ENCODE results near the gene SEMA3A. TPM values are rescaled to one million over a fixed set of nuclear protein-coding genes. Genes with fewer than 3 reads are reported as not detected.
"Not testable (repeated sequence)": the region's sequence is repeated elsewhere in the genome, so short reads cannot be mapped to it uniquely, and the experiment has no call there.

SEMA3A gene
- total RNA-seq, 1 donor from 2014 or later: 2.2 TPM

- DNase-seq (no peak), ATAC-seq (ENCODE audit: poor library complexity) (no peak)
- intact Hi-C loops (cut with DNase I): no loop called here
Measured at GRCh38 chr7:84091318-84091717, 103.3 kb downstream of the SEMA3A start.

GRCh38 chr7:84088802-84089201 lies 105.8 kb downstream of the SEMA3A start:
- intact Hi-C loops (cut with DNase I): no loop called here
- ATAC-seq (ENCODE audit: poor library complexity) (no peak), DNase-seq (no peak)

DNA sequence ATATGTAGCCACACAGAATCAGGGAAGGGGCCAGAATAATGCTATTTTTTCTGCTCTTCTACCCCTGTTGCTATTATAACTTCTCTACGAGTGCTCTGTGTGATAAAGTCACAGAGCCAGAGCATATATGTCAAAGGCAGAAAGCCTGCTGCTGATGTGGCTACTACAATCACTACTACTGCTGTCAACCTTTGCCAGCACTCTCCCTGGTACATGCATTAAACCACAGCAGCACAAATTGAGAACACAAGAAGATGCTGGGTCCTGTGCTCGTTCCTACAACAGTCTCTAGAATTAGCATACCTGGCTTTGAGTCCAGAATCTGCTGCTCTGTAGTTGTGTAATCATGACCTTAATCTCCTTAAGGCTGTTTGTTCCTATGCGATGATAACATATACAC lies 108.6 kb downstream of the SEMA3A start:
- intact Hi-C loops (cut with DNase I): no loop called here
- ATAC-seq (ENCODE audit: poor library complexity): no peak
- DNase-seq: no peak

GRCh38 chr7:84085147-84085546 lies 109.4 kb downstream of the SEMA3A start:
- intact Hi-C loops (cut with DNase I): no loop called here

GRCh38 chr7:84083846-84084245 lies 110.7 kb downstream of the SEMA3A start:
- DNase-seq: no peak
- intact Hi-C loops (cut with DNase I): no loop called here
- ATAC-seq (ENCODE audit: poor library complexity): no peak

More at GRCh38 chr7:84085147-84085546, 109.4 kb downstream of the SEMA3A start:
- no peak for DNase-seq
- no peak for ATAC-seq (ENCODE audit: poor library complexity)

GRCh38 chr7:84081973-84082522 lies 112.5 kb downstream of the SEMA3A start:
- ATAC-seq (ENCODE audit: poor library complexity) (no peak), DNase-seq (no peak)
- intact Hi-C loops (cut with DNase I): no loop called here

DNA sequence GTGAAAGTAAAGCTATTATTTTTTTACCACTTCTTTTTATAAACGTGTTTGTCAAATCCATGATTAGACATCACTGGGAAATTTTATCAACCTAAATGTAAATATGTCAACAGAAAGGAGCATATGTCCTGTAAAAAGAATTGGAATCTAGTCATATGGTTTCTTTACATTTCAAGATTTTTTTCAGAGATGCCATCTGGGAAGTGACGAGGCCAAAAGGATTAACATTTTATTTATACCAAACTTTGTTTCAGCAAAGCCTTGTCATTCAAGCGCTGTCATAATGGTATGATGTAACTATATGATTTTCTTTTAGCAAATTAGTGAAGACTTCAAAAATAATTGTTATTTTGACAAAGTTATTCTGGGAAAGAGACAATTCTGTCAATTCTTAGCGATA lies 117.3 kb downstream of the SEMA3A start:
- DNase-seq (no peak), ATAC-seq (ENCODE audit: poor library complexity) (no peak)
- intact Hi-C loops (cut with DNase I): no loop called here

DNA sequence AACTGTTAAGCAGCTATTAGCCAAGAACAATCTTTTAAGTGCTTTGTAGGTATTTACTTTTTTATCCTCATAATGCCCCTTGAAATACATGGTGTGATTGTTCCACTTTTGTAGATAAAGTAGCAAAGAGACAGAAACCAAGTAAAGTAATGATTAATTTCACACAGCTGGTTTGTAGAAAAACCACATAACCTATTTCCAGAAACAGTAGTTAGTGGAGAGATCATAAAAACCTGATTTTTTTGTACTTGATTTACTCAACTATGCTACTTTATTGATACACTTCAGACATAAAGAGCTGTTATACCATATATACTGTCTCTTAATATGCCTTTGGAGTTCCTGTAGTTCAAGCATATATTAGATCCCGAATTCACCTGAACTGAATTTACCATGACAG lies 118.4 kb downstream of the SEMA3A start:
- DNase-seq (no peak), ATAC-seq (ENCODE audit: poor library complexity) (no peak)
- intact Hi-C loops (cut with DNase I): no loop called here

DNA sequence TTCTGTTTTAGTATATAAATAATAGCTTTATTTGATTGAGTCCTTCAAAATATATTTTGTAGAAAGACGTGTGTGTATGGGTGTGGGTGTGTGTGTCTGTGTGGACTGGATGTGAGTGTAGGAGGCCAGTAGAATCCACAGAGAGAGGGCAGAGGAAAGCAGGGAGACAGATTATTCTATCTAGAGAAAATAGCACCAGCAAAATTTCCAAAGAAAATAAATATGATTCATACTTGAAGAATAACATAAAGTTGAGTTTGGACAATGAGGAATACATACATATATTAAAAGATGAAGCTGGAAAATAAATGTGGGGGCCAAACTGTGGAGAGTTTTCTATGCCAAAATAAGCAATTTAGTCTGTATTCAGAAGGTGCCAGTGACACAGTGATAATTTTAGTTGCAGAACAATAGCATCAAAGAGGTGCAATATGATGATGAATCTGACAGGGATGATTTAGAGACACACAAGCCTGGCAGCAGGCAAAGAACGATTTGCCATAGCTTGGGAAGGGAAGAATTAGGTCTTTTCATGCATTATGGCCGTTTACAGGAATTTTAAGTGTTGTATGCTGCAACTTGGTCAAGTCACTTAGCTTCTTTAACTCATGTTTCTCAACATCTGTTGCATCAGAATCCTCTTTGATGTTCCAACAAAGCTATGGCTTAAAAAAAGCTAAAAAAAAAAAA lies 121.3 kb downstream of the SEMA3A start:
- intact Hi-C loops (cut with DNase I): no loop called here
- DNase-seq: no peak
- ATAC-seq (ENCODE audit: poor library complexity): no peak

DNA sequence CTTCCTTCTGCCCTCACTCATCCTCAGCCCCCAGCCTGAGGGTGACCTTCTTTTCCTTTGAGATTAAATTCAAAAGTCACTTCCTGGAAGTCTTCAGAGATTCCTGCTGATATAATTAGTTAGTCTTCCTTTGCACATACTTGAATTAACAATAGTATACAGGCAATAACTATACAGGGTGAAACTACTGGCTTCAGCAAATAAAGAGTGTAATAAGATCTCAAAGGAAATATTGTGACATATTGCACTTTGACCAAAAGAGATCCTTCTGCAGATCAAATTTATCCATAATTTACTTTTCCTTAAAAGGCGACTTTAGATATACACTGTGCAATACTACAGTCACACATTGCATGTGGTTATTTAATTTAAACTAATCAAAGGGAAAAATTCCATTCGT lies 123.8 kb downstream of the SEMA3A start:
- DNase-seq: no peak
- no peak for ATAC-seq (ENCODE audit: poor library complexity)
- intact Hi-C loops (cut with DNase I): no loop called here

- DNase-seq (no peak), ATAC-seq (ENCODE audit: poor library complexity) (no peak)
- intact Hi-C loops (cut with DNase I): no loop called here
Measured at GRCh38 chr7:84069999-84070500, 124.5 kb downstream of the SEMA3A start.

GRCh38 chr7:84069033-84069432 lies 125.6 kb downstream of the SEMA3A start:
- no peak for DNase-seq
- ATAC-seq (ENCODE audit: poor library complexity): no peak
- intact Hi-C loops (cut with DNase I): no loop called here

DNA sequence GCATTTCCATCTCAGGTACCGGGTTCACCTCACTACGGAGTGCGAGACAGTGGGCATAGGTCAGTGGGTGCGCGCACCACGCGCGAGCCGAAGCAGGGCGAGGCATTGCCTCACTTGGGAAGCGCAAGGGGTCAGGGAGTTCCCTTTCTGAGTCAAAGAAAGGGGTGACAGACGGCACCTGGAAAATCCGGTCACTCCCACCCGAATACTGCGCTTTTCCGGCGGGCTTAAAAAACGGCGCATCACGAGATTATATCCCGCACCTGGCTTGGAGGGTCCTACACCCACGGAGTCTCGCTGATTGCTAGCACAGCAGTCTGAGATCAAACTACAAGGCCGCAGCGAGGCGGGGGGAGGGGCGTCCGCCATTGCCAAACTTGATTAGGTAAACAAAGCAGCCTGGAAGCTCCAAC lies 132.1 kb downstream of the SEMA3A start:
- intact Hi-C loops (cut with DNase I); ATAC-seq (ENCODE audit: poor library complexity); DNase-seq: not testable (repeated sequence)

- no peak for DNase-seq
- ATAC-seq (ENCODE audit: poor library complexity): no peak
- intact Hi-C loops (cut with DNase I): no loop called here
Measured at GRCh38 chr7:84060760-84061261, 133.8 kb downstream of the SEMA3A start.

DNA sequence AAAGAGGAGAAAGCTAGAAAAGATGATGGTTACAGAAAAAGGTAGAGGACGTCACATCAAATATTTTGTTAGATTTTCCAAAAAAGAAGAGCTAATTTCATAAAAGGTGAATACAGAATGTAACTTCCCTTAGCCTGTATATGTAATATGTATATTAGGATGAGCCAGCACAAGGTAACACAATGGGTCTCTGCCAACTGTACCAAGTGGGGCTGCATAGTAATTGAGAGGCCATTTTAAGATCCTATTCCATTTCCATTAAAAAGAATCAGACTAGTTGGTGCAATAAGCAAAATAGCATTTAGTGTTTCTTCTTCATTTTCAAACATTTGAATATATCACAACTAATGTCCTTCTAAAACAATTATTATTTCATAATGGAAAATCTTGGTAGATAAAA lies 134.6 kb downstream of the SEMA3A start:
- intact Hi-C loops (cut with DNase I): no loop called here
- DNase-seq: no peak
- ATAC-seq (ENCODE audit: poor library complexity): no peak

DNA sequence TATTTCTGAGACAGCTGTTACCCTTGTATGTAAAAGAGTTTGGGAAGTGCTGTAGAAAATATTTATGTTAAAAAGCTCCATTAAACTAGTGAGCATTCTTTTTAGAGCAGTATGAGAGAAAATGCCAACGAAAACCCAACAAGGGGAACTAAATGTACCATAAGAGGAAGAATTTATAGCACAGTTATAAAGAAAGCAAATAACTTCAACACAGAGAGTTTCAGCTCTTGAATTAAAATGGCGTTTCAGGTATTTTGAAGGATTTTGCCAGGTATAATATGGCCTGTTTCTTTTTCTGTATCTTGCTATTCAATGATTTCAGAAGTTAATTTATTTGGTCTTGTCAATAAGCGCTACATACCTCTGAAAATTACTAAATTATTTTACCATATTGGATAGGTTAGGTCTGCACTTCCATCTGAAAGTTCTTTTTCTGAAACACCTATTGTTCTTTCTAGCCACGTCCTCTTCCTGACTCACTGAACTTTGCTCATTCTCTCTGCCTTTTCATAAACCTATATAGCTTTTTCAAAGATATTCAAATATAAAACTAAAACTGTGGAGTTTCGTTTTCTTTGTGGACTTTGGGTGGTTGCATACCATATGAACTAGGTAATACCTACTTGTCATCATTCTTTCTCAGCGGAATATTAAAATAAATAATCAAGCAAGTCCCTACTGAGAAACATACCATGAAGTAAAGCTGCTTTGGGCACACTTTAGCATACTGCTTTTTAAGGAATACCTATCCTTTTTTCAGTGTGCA lies 136.1 kb downstream of the SEMA3A start:
- ATAC-seq (ENCODE audit: poor library complexity): no peak
- intact Hi-C loops (cut with DNase I): no loop called here
- no peak for DNase-seq

DNA sequence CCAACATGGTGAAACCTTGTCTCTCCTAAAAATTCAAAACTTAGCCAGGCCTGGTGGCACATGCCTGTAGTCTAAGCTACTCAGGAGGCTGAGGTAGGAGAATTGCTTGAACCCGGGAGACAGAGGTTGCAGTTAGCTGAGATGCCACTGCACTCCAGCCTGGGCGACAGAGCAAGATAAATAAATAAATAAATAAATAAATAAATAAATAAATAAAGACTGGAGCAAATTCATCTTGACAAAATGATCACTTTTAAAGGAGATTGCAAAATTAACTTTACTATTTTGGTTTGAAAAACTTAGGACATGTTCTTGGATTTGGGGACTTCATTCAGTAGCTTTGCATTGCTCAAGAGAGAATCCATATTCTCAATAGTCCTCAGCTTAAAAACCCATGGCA lies 137.0 kb downstream of the SEMA3A start:
- no peak for ATAC-seq (ENCODE audit: poor library complexity)
- intact Hi-C loops (cut with DNase I): no loop called here
- DNase-seq: no peak

DNA sequence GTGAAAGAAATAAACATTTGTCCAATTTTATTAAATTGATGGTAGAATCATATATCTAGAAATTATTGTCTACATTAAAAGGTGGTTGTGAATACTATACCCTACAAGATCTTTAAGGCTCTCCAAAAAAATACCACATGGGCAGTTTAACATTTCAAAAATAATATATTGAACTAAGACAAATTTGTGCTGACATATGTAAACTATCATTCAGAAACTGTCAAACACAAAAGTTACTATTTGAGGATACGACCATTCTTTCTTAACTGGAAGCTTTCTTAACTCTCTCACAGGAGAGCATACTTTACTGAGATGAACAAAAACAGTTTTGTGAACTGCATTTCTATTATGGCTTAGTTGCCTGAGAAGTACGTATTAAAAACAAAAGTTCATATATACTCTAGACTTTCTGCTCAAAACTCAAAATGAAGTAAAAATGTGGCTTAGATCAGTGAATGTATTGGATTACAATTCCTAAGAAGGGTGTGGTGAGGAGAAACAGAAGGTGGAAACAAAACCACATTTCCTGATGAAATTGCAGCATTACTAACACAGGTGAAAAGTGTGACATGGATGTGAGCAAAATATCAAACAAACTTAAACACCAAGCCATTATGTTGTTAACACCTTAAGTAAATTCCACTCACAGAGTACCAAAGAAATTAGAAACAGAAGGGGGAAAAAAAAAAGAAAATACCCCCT lies 138.5 kb downstream of the SEMA3A start:
- DNase-seq: no peak
- ATAC-seq (ENCODE audit: poor library complexity): no peak
- intact Hi-C loops (cut with DNase I): no loop called here

- ATAC-seq (ENCODE audit: poor library complexity); DNase-seq; intact Hi-C loops (cut with DNase I): not testable (repeated sequence)
Measured at GRCh38 chr7:84055199-84055598, 139.4 kb downstream of the SEMA3A start.

Data from Right ventricle myocardium superior (tissue), 1 donor.